ENCODE data around the gene OXT. TPM values are rescaled to one million over a fixed set of nuclear protein-coding genes. Genes with fewer than 3 reads are reported as not detected.

Gene OXT
- total RNA-seq, 4 donors from 2014 or later, result 1.8 TPM; not detected in 3

DNA sequence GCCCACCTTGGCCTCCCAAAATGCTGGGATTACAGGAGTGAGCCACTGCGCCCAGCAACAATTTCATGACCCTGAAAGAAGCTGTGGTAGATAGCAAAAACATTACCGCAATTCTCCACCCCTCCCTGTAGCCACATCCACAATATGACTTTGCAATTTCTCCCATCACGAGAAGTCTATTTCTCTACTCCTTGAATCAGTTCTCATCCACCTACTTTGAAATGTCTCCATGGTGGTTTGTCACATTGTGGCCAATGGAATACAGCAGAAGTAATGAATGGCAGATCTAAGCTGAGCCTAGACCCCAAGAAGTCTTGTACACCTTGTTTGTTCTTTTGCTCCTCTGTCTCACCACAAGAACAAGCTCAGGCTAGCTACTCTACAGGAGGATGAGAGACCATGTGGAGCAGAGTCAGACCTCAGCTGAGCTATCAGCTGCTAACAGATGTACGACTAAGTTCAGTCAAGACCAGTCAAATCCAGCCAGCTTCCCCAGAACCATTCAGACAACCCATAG is 6.3 kb downstream of the OXT start:
- WGBS, 2 donors, result 81 to 83% methylated on average over 4 of the region's 4 CpGs
- Histone ChIP-seq H3K36me3 (no peaks in the 10 kb centered on the region), H3K27ac (no peak overlapping the region), H3K4me1 (peaks cover 0 to 19% (median 0%) of the 10 kb centered on the region in 4 donors), H3K27me3 (peaks cover 0 to 90% of the 10 kb centered on the region in 2 donors), H3K9me3 (peaks cover 0 to 7% (median 0%) of the 10 kb centered on the region in 4 donors), H3K4me3 (no peak overlapping the region)
- TF ChIP-seq POLR2A (IDR thresholded peaks at IDR 0.05), result no peak
- no peak for TF ChIP-seq EP300 (IDR thresholded peaks at IDR 0.05)
- TF ChIP-seq, protein P1, sequence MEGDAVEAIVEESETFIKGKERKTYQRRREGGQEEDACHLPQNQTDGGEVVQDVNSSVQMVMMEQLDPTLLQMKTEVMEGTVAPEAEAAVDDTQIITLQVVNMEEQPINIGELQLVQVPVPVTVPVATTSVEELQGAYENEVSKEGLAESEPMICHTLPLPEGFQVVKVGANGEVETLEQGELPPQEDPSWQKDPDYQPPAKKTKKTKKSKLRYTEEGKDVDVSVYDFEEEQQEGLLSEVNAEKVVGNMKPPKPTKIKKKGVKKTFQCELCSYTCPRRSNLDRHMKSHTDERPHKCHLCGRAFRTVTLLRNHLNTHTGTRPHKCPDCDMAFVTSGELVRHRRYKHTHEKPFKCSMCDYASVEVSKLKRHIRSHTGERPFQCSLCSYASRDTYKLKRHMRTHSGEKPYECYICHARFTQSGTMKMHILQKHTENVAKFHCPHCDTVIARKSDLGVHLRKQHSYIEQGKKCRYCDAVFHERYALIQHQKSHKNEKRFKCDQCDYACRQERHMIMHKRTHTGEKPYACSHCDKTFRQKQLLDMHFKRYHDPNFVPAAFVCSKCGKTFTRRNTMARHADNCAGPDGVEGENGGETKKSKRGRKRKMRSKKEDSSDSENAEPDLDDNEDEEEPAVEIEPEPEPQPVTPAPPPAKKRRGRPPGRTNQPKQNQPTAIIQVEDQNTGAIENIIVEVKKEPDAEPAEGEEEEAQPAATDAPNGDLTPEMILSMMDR (IDR thresholded peaks at IDR 0.05), result no peak
- no peak for DNase-seq (ENCODE audit: low spot score in 2 of 2)

- TF ChIP-seq, protein P1 (IDR thresholded peaks at IDR 0.05), result no peak
- TF ChIP-seq EP300 (IDR thresholded peaks at IDR 0.05) (no peak), POLR2A (IDR thresholded peaks at IDR 0.05) (no peak)
- Histone ChIP-seq H3K27ac (no peak overlapping the region), H3K4me1 (peaks cover 0 to 28% (median 2%) of the 10 kb centered on the region in 4 donors), H3K27me3 (peaks cover 0 to 91% of the 10 kb centered on the region in 2 donors), H3K9me3 (peaks cover 0 to 7% (median 0%) of the 10 kb centered on the region in 4 donors), H3K4me3 (no peak overlapping the region), H3K36me3 (no peaks in the 10 kb centered on the region)
- DNase-seq (ENCODE audit: low spot score in 2 of 2), result peak; percentile 9 to 17
- 37 to 40% methylated on average over 6 of the region's 6 CpGs for WGBS, 2 donors
Measured at GRCh38 chr20:3080939-3081388, 9.5 kb downstream of the OXT start.

GRCh38 chr20:3081641-3082040 is 10.2 kb downstream of the OXT start:
- DNase-seq (ENCODE audit: low spot score in 2 of 2), result no peak
- no peak for TF ChIP-seq EP300 (IDR thresholded peaks at IDR 0.05)
- TF ChIP-seq, protein P1 (IDR thresholded peaks at IDR 0.05), result no peak
- no peak for TF ChIP-seq POLR2A (IDR thresholded peaks at IDR 0.05)
- H3K9me3 ChIP-seq, result peaks cover 0 to 4% (median 0%) of the 10 kb centered on the region in 4 donors
- peaks cover 0 to 86% of the 10 kb centered on the region in 2 donors for H3K27me3 ChIP-seq
- H3K36me3 ChIP-seq, result no peaks in the 10 kb centered on the region
- no peak overlapping the region for H3K27ac ChIP-seq
- 86 to 93% methylated on average over 9 to 11 of the region's 11 CpGs for WGBS, 2 donors
- no peak overlapping the region for H3K4me3 ChIP-seq
- H3K4me1 ChIP-seq, result peaks cover 0 to 28% (median 2%) of the 10 kb centered on the region in 4 donors

DNA sequence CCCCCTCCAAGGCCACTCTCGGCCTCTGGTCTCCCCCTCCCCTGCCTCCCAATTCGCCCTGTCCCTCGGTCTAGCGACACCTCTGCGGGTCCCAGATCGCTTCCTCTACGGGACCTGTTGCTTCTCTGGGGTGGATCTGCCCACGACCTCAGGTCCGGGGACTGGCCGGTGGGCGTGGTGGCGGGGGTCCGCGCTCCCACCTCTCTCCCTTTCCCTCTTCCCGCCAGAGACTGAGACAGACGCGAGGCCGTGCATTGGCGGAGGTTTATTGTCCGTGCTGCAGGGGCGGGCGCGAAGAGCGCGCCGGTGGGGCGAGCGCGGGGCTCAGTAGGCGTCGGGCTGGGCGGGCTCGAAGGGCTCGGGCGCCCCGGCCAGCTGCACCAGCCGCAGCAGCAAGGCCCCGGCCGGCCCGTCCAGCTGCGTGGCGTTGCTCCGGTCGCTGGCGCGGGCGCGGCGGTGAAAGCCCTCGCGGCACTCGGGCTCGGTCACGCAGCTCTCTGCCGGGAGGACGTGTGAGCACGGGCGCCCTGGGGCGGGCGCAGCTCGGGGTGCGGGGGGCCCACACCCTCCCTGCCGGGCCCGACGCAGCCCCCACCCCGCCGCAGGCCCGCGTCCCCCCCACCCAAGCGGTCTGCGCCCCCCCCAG is 11.0 kb downstream of the OXT start:
- Histone ChIP-seq H3K4me3 (peak overlapping the region in 1 of 4 donors; percentile 34), H3K36me3 (no peaks in the 10 kb centered on the region), H3K9me3 (no peaks in the 10 kb centered on the region), H3K27ac (no peak overlapping the region), H3K27me3 (peaks cover 0 to 80% of the 10 kb centered on the region in 2 donors), H3K4me1 (peaks cover 0 to 28% (median 2%) of the 10 kb centered on the region in 4 donors)
- DNase-seq (ENCODE audit: low spot score in 2 of 2), result no peak
- no peak for TF ChIP-seq EP300 (IDR thresholded peaks at IDR 0.05)
- TF ChIP-seq, protein P1 (IDR thresholded peaks at IDR 0.05), result no peak
- no peak for TF ChIP-seq POLR2A (IDR thresholded peaks at IDR 0.05)
- WGBS, 2 donors, result 4 to 18% methylated on average over 13 to 60 of the region's 71 CpGs
